ENCODE measurements around the gene SLC12A8. TPM values are rescaled to one million over a fixed set of nuclear protein-coding genes. Genes with fewer than 3 reads are reported as not detected.

Gene SLC12A8
- total and polyA plus RNA-seq, 5 donors from 2014 or later: not detected

DNA sequence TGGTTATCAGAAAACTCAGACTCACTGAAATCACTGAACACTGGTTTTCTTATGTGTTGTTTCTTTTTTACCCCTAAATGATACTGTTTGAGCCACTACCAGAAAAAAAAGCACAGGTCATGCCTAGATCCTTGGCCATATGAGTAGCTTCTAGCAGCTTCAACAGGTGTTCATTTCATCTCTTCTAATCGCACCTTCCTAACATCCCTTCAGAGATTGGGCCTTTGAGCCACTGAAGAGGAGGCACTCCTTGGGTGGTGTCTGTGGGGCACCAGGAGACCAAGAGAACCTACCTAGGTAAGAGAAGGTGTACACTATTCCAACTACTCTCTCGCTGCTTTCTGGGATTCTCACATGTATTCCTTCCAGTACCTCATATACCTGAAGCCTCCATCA, 159.2 kb downstream of the SLC12A8 start:
- no peaks in the 10 kb centered on the region for H3K27me3 Mint-ChIP-seq
- Histone ChIP-seq H3K9me3 (ENCODE audit: control insufficient read depth in 2 of 2, low read length in 2 of 2) (no peaks in the 10 kb centered on the region), H3K27me3 (ENCODE audit: control insufficient read depth, insufficient read depth, low read length) (no peaks in the 10 kb centered on the region), H3K27ac (ENCODE audit: insufficient read depth, low read length, poor library complexity, severe bottlenecking) (peak overlapping the region; percentile 86), H3K36me3 (ENCODE audit: control insufficient read depth, insufficient read depth, low read length) (no peaks in the 10 kb centered on the region), H3K4me1 (ENCODE audit: control insufficient read depth, insufficient read depth, low read length, poor library complexity, severe bottlenecking) (peaks cover 53% of the 10 kb centered on the region), H3K4me3 (ENCODE audit: low read depth, low read length) (peak overlapping the region; percentile 90)
- no peaks in the 10 kb centered on the region for H3K9me3 Mint-ChIP-seq
- H3K36me3 Mint-ChIP-seq: peaks cover 9% of the 10 kb centered on the region
- H3K4me1 Mint-ChIP-seq: peaks cover 19 to 64% (median 49%) of the 10 kb centered on the region in 4 donors
- peak overlapping the region; percentile 92 to 95 (median 94) for H3K27ac Mint-ChIP-seq
- DNase-seq (no peak), ATAC-seq (ENCODE audit: low read depth in 2 of 2) (no peak)
- peak overlapping the region; percentile 92 to 99 (median 96) for H3K4me3 Mint-ChIP-seq

DNA sequence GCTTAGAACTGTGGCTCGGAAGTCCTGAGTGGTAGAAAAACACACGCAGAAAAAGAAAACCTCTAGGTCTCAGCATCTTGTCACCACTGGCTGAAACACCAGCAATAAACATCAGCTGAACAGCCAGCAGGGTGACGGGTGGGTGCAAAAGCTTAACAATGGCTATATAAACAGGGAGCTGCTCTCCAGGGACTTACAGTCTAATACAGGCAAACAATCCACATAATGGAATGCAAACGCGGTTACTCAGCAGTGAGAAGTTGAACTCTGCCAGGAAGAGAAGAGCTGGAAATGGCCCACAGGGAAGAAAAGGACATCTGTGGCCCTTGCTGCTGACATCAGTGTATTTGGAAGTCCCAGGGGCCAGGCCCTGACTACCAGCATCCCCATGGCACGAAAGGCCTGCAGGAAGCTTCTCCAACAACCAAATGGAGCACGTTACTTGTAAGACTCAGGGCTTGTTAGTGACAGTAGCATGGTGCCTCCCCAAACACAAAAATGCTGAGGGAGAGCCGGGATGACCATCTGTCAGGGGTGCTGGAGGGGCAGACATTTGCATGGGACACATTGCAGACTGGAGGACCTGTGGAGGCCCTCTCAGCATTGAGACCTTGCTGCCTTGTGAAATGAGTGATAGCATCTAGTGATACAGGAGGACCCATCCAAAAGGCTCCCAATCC, 159.8 kb downstream of the SLC12A8 start:
- no peaks in the 10 kb centered on the region for H3K9me3 Mint-ChIP-seq
- peak overlapping the region; percentile 92 to 99 (median 96) for H3K4me3 Mint-ChIP-seq
- H3K4me3 ChIP-seq (ENCODE audit: low read depth, low read length): peak overlapping the region; percentile 90
- peaks cover 53% of the 10 kb centered on the region for H3K4me1 ChIP-seq (ENCODE audit: control insufficient read depth, insufficient read depth, low read length, poor library complexity, severe bottlenecking)
- H3K27me3 ChIP-seq (ENCODE audit: control insufficient read depth, insufficient read depth, low read length): no peaks in the 10 kb centered on the region
- H3K27ac Mint-ChIP-seq: peak overlapping the region; percentile 92 to 95 (median 94)
- peaks cover 2% of the 10 kb centered on the region for H3K36me3 ChIP-seq (ENCODE audit: control insufficient read depth, insufficient read depth, low read length)
- H3K27me3 Mint-ChIP-seq: no peaks in the 10 kb centered on the region
- H3K4me1 Mint-ChIP-seq: peaks cover 19 to 70% (median 53%) of the 10 kb centered on the region in 4 donors
- ATAC-seq (ENCODE audit: low read depth in 2 of 2) (no peak), DNase-seq (no peak)
- peak overlapping the region; percentile 86 for H3K27ac ChIP-seq (ENCODE audit: insufficient read depth, low read length, poor library complexity, severe bottlenecking)
- peaks cover 11% of the 10 kb centered on the region for H3K36me3 Mint-ChIP-seq
- no peaks in the 10 kb centered on the region for H3K9me3 ChIP-seq (ENCODE audit: control insufficient read depth in 2 of 2, low read length in 2 of 2)

- Histone ChIP-seq H3K9me3 (ENCODE audit: control insufficient read depth in 2 of 2, low read length in 2 of 2) (no peaks in the 10 kb centered on the region), H3K27me3 (ENCODE audit: control insufficient read depth, insufficient read depth, low read length) (no peaks in the 10 kb centered on the region), H3K27ac (ENCODE audit: insufficient read depth, low read length, poor library complexity, severe bottlenecking) (peak overlapping the region; percentile 86), H3K4me3 (ENCODE audit: low read depth, low read length) (peak overlapping the region; percentile 90), H3K4me1 (ENCODE audit: control insufficient read depth, insufficient read depth, low read length, poor library complexity, severe bottlenecking) (peaks cover 53% of the 10 kb centered on the region), H3K36me3 (ENCODE audit: control insufficient read depth, insufficient read depth, low read length) (peaks cover 4% of the 10 kb centered on the region)
- H3K27me3 Mint-ChIP-seq: no peaks in the 10 kb centered on the region
- peak overlapping the region; percentile 92 to 95 (median 94) for H3K27ac Mint-ChIP-seq
- no peaks in the 10 kb centered on the region for H3K9me3 Mint-ChIP-seq
- peaks cover 19 to 74% (median 55%) of the 10 kb centered on the region in 4 donors for H3K4me1 Mint-ChIP-seq
- DNase-seq: peak; percentile 42 to 74 (median 55)
- peak; percentile 66 to 69 for ATAC-seq (ENCODE audit: low read depth in 2 of 2)
- peak overlapping the region; percentile 92 to 99 (median 96) for H3K4me3 Mint-ChIP-seq
- peaks cover 14% of the 10 kb centered on the region for H3K36me3 Mint-ChIP-seq
Measured at GRCh38 chr3:125051715-125052581, 160.6 kb downstream of the SLC12A8 start.

GRCh38 chr3:125051205-125051604, 161.3 kb downstream of the SLC12A8 start:
- peak overlapping the region; percentile 90 for H3K4me3 ChIP-seq (ENCODE audit: low read depth, low read length)
- Mint-ChIP-seq H3K9me3 (no peaks in the 10 kb centered on the region), H3K27ac (peak overlapping the region in 2 of 3 donors; percentile 94 to 95), H3K36me3 (peaks cover 14% of the 10 kb centered on the region), H3K27me3 (no peaks in the 10 kb centered on the region), H3K4me1 (peaks cover 19 to 72% (median 54%) of the 10 kb centered on the region in 4 donors), H3K4me3 (peak overlapping the region; percentile 92 to 99 (median 96))
- peaks cover 50% of the 10 kb centered on the region for H3K4me1 ChIP-seq (ENCODE audit: control insufficient read depth, insufficient read depth, low read length, poor library complexity, severe bottlenecking)
- no peak for ATAC-seq (ENCODE audit: low read depth in 2 of 2)
- H3K36me3 ChIP-seq (ENCODE audit: control insufficient read depth, insufficient read depth, low read length): peaks cover 4% of the 10 kb centered on the region
- no peak for DNase-seq
- peak overlapping the region; percentile 86 for H3K27ac ChIP-seq (ENCODE audit: insufficient read depth, low read length, poor library complexity, severe bottlenecking)
- no peaks in the 10 kb centered on the region for H3K27me3 ChIP-seq (ENCODE audit: control insufficient read depth, insufficient read depth, low read length)
- no peaks in the 10 kb centered on the region for H3K9me3 ChIP-seq (ENCODE audit: control insufficient read depth in 2 of 2, low read length in 2 of 2)

- Mint-ChIP-seq H3K27me3 (no peaks in the 10 kb centered on the region), H3K9me3 (no peaks in the 10 kb centered on the region), H3K4me3 (peak overlapping the region in 1 of 4 donors; percentile 92), H3K4me1 (peaks cover 19 to 74% (median 55%) of the 10 kb centered on the region in 4 donors), H3K27ac (peak overlapping the region; percentile 82 to 95 (median 94)), H3K36me3 (peaks cover 14% of the 10 kb centered on the region)
- Histone ChIP-seq H3K4me3 (ENCODE audit: low read depth, low read length) (no peak overlapping the region), H3K27ac (ENCODE audit: insufficient read depth, low read length, poor library complexity, severe bottlenecking) (peak overlapping the region; percentile 86), H3K27me3 (ENCODE audit: control insufficient read depth, insufficient read depth, low read length) (no peaks in the 10 kb centered on the region), H3K36me3 (ENCODE audit: control insufficient read depth, insufficient read depth, low read length) (peaks cover 4% of the 10 kb centered on the region), H3K9me3 (ENCODE audit: control insufficient read depth in 2 of 2, low read length in 2 of 2) (no peaks in the 10 kb centered on the region), H3K4me1 (ENCODE audit: control insufficient read depth, insufficient read depth, low read length, poor library complexity, severe bottlenecking) (peaks cover 47% of the 10 kb centered on the region)
- DNase-seq (no peak), ATAC-seq (ENCODE audit: low read depth in 2 of 2) (no peak)
Measured at GRCh38 chr3:125050488-125051090, 162.0 kb downstream of the SLC12A8 start.

- Mint-ChIP-seq H3K27ac (peak overlapping the region in 1 of 3 donors; percentile 54), H3K4me1 (peaks cover under 1 to 59% (median 42%) of the 10 kb centered on the region in 4 donors)
Measured at GRCh38 chr3:125048282-125048681, 164.3 kb downstream of the SLC12A8 start.

GRCh38 chr3:125045965-125046364, 166.6 kb downstream of the SLC12A8 start:
- Mint-ChIP-seq H3K4me3 (no peak overlapping the region), H3K4me1 (peaks cover 3 to 43% (median 25%) of the 10 kb centered on the region in 4 donors)
- ATAC-seq (ENCODE audit: low read depth in 2 of 2): no peak

More at GRCh38 chr3:125048282-125048681, 164.3 kb downstream of the SLC12A8 start:
- ATAC-seq (ENCODE audit: low read depth in 2 of 2): no peak
- H3K4me3 ChIP-seq (ENCODE audit: low read depth, low read length): no peak overlapping the region
- DNase-seq: no peak
- Mint-ChIP-seq H3K9me3 (no peaks in the 10 kb centered on the region), H3K27me3 (no peaks in the 10 kb centered on the region), H3K36me3 (peaks cover 14% of the 10 kb centered on the region), H3K4me3 (peak overlapping the region in 1 of 4 donors; percentile 8)
- H3K4me1 ChIP-seq (ENCODE audit: control insufficient read depth, insufficient read depth, low read length, poor library complexity, severe bottlenecking): peaks cover 29% of the 10 kb centered on the region
- H3K27ac ChIP-seq (ENCODE audit: insufficient read depth, low read length, poor library complexity, severe bottlenecking): no peak overlapping the region
- H3K36me3 ChIP-seq (ENCODE audit: control insufficient read depth, insufficient read depth, low read length): peaks cover 4% of the 10 kb centered on the region
- H3K9me3 ChIP-seq (ENCODE audit: control insufficient read depth in 2 of 2, low read length in 2 of 2): no peaks in the 10 kb centered on the region
- no peaks in the 10 kb centered on the region for H3K27me3 ChIP-seq (ENCODE audit: control insufficient read depth, insufficient read depth, low read length)

More at GRCh38 chr3:125045965-125046364, 166.6 kb downstream of the SLC12A8 start:
- Histone ChIP-seq H3K4me1 (ENCODE audit: control insufficient read depth, insufficient read depth, low read length, poor library complexity, severe bottlenecking) (peaks cover 6% of the 10 kb centered on the region), H3K36me3 (ENCODE audit: control insufficient read depth, insufficient read depth, low read length) (peaks cover 4% of the 10 kb centered on the region), H3K9me3 (ENCODE audit: control insufficient read depth in 2 of 2, low read length in 2 of 2) (no peaks in the 10 kb centered on the region), H3K27me3 (ENCODE audit: control insufficient read depth, insufficient read depth, low read length) (no peaks in the 10 kb centered on the region), H3K4me3 (ENCODE audit: low read depth, low read length) (no peak overlapping the region), H3K27ac (ENCODE audit: insufficient read depth, low read length, poor library complexity, severe bottlenecking) (no peak overlapping the region)
- H3K27ac Mint-ChIP-seq: peak overlapping the region in 1 of 3 donors; percentile 37
- H3K27me3 Mint-ChIP-seq: no peaks in the 10 kb centered on the region
- H3K36me3 Mint-ChIP-seq: peaks cover 14% of the 10 kb centered on the region
- H3K9me3 Mint-ChIP-seq: no peaks in the 10 kb centered on the region
- no peak for DNase-seq

All from CD4-positive, CD25-positive, alpha-beta regulatory T cell (primary cell).